Activated CD4-positive, alpha-beta T cell treated with anti-CD3 and anti-CD28 coated beads, Interleukin-2, amount 10 ng/mL, durations not matched to agents 24 days and 14 days (primary cell): ENCODE data around the gene LTF. TPM values are rescaled to one million over a fixed set of nuclear protein-coding genes. Genes with fewer than 3 reads are reported as not detected.

ENCODE experiments used
- DNase-seq: peaks from one replicate; pipeline ENCODE4 v3.0.0; 2022
- H3K27ac Mint-ChIP-seq: one replicate; pipeline ENCODE4 v1.8.0; 2022; ENCODE audit warnings: mild to moderate bottlenecking, mixed read lengths
- H3K27me3 Mint-ChIP-seq: one replicate; pipeline ENCODE4 v1.8.0; 2022; ENCODE audit warnings: mixed read lengths
- H3K36me3 Mint-ChIP-seq: one replicate; pipeline ENCODE4 v1.8.0; 2022; ENCODE audit warnings: low read depth, mild to moderate bottlenecking, mixed read lengths
- H3K4me1 Mint-ChIP-seq: one replicate; pipeline ENCODE4 v1.8.0; 2021; ENCODE audit warnings: mixed read lengths
- H3K4me3 Mint-ChIP-seq: one replicate; pipeline ENCODE4 v1.8.0; 2022; ENCODE audit warnings: mild to moderate bottlenecking, moderate library complexity, mixed read lengths
- H3K9me3 Mint-ChIP-seq: one replicate; pipeline ENCODE4 v1.8.0; 2021; ENCODE audit warnings: mixed read lengths
- intact Hi-C: fragments of 100-400 bp; cut with micrococcal nuclease; formaldehyde crosslinking; loops from one replicate; pipeline ENCODE4 v1.15.1; 2023
- total RNA-seq: library from RNA; stranded (reverse); gene quantifications from 2 replicates; pipeline ENCODE4 v1.2.3, GENCODE V29; 2022

LTF gene
- total RNA-seq, 1 donor from 2014 or later = not detected

GRCh38 chr3:46386205-46386604 is 78.5 kb downstream of the LTF start:
- H3K27me3 Mint-ChIP-seq = peaks cover 4% of the 10 kb centered on the region
- peak overlapping the region; percentile 17 for H3K27ac Mint-ChIP-seq
- peak overlapping the region; percentile 45 for H3K4me3 Mint-ChIP-seq
- H3K9me3 Mint-ChIP-seq = peaks cover 3% of the 10 kb centered on the region
- H3K36me3 Mint-ChIP-seq = peaks cover 2% of the 10 kb centered on the region
- intact Hi-C loops = no loop called here
- DNase-seq = no peak
- peaks cover 26% of the 10 kb centered on the region for H3K4me1 Mint-ChIP-seq

Other genes with a start within 250 kb of the LTF start
- gene CCR3, start 222.4 kb downstream of the LTF start, total RNA-seq = not detected in 2 replicates
- gene CCR2, start 110.8 kb downstream of the LTF start, total RNA-seq = 6.1 and 6.8 TPM in 2 replicates
- gene CCR5, start 94.0 kb downstream of the LTF start, total RNA-seq = 1.7 and 2.3 TPM in 2 replicates
- 1.7 and 1.9 TPM in 2 replicates for gene CCRL2, start 57.6 kb downstream of the LTF start, total RNA-seq
- not detected in 2 replicates for gene RTP3, start 33.1 kb upstream of the LTF start, total RNA-seq
- not detected in 2 replicates for gene LRRC2, start 101.4 kb upstream of the LTF start, total RNA-seq
- gene FAM240A, start 147.6 kb upstream of the LTF start, total RNA-seq = not detected in 2 replicates
- gene ALS2CL, start 228.8 kb upstream of the LTF start, total RNA-seq = 0.47 and 0.99 TPM in 2 replicates
- gene TMIE, start 236.5 kb upstream of the LTF start, total RNA-seq = 0.19 TPM in 1 of 2 replicates, not detected in the other